GM12891 (cell line): Measurements from ENCODE around the gene TBC1D22A.

Source experiments
- POLR2A ChIP-seq: IDR thresholded peaks from 2 replicates; pipeline ENCODE4 v1.6.1; 2011; ENCODE audit warnings: low read depth, low read length, control low read depth
- POU2F2 ChIP-seq: IDR thresholded peaks from 2 replicates; pipeline ENCODE4 v1.6.1; 2011; ENCODE audit warnings: low read depth, mild to moderate bottlenecking, control low read depth, low read length, moderate library complexity

GRCh38 chr22:46719921-46720320 lies 42.5 kb upstream of the TBC1D22A start:
- TF ChIP-seq POLR2A = no peak
- no peak for TF ChIP-seq POU2F2
